GM10266 (cell line): Measurements from ENCODE around the gene LRGUK.

Experiments used
- DNase-seq: peaks from one replicate; pipeline ENCODE4 v3.0.0; 2012; ENCODE audit errors: extremely low spot score
- TF ChIP-seq, protein P1 (sequence below): IDR thresholded peaks from 2 replicates; pipeline ENCODE4 v1.5.1; 2012; ENCODE audit warnings: mild to moderate bottlenecking, low read depth; ENCODE audit not compliant: control insufficient read depth, insufficient read depth; ENCODE audit errors: missing control alignments

LRGUK gene

DNA sequence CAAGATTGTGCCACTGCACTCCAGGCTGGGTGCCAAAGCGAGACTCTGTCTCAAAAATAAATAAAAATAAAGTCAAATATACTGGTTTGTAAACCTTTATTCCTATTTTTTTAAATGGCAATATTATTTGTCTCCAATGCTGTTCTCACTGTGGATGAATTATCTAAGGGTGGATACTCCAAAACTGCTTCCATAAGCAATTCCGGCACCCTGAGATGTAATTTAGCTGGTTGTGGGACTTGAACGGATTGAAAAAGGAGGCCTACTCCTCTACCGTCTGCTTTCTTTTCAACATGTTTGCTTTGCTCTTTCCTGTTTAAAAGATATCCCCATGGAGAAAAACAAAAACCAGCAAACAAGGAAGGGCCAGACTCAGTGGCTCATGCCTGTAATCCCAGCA, 135.2 kb downstream of the LRGUK start:
- TF ChIP-seq, protein P1, sequence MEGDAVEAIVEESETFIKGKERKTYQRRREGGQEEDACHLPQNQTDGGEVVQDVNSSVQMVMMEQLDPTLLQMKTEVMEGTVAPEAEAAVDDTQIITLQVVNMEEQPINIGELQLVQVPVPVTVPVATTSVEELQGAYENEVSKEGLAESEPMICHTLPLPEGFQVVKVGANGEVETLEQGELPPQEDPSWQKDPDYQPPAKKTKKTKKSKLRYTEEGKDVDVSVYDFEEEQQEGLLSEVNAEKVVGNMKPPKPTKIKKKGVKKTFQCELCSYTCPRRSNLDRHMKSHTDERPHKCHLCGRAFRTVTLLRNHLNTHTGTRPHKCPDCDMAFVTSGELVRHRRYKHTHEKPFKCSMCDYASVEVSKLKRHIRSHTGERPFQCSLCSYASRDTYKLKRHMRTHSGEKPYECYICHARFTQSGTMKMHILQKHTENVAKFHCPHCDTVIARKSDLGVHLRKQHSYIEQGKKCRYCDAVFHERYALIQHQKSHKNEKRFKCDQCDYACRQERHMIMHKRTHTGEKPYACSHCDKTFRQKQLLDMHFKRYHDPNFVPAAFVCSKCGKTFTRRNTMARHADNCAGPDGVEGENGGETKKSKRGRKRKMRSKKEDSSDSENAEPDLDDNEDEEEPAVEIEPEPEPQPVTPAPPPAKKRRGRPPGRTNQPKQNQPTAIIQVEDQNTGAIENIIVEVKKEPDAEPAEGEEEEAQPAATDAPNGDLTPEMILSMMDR = no peak
- no peak for DNase-seq

DNA sequence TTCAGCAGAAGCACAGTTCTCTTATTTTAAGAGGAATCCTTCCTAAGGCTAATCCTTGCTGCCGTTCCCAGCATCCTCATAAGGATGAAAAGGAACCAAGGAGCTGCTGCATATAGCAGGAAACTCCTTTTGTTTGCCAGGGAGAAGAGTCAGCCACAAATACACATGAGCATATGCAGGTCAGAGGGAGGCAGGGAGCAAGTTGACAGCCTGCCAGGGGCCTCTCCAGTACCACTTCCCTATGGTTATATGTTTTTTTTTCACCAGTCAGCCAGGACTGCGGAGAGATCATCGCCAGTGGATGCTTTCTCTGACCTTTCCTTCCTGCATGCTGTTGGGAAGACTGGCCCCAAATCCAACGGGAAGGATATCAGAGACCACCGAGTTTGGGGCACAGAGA, 149.8 kb downstream of the LRGUK start:
- TF ChIP-seq, protein P1 = no peak
- DNase-seq = no peak

DNA sequence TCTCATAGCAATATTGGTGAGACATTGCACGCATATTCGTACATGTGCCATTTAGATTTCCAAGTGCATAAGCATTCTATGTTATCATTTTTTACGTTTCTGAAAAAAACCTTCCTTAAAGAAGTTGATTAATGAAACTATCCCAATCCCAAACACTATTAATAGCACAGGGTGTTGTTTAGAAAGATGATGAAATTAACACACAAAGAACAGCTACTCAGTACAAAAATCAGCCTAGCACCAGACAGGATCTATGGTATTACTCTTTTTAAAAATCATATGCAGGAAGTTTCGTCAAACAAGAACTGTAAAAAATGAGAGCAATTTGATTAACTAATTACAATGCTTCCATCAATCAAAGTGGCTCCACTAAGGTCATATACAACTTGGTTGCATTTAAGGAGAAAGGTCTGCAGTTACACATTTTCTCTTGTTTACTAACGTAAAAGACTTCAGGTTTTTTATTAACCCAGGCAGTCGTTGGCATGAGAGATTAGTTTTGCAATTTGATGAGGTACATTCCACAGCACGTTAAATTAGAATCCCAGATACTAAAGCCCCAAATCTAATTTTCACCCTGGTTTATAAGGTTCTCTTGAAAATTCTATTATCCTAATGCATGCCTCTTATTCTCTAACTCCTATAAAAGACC, 151.5 kb downstream of the LRGUK start:
- TF ChIP-seq, protein P1 = no peak

DNA sequence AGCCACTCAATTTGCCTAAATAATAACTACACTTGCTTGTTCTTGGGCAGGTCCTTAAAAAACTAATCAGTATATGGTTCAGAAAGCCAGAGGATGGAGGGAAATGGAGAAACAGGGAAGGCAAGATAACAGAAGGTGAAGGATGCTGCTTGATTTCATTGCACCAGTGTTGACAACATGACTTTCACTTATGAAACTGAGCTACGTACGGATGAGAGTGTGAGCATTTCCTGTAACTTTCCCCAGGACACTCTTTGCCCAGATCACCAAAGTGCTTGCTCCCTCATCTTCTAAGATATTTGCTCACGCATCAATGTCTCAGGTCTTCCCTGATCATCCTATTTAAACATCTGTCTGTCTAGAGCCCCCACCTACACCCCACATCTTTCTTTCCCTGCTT, 152.2 kb downstream of the LRGUK start:
- TF ChIP-seq, protein P1 = no peak
- DNase-seq = no peak

More for the DNA sequence above, 151.5 kb downstream of the LRGUK start:
- DNase-seq = no peak

DNA sequence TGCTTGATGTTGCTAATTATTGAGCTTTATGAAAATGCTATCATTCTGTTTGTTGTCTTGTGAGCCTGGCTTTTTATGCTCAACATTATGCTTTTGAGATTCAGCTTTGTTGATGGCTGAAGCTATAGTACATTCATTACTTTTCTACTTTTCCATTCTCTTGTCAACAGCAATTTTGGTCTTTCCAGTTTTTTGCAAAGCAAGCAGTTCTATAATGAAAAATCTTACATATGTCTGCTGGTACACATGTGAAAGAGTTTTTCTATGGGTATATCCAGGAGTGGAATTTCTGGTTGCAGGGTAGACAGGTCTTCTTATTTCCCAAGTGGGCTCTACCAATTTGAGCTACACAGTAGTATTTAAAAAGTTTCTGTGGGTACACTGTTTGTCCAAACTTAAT, 152.8 kb downstream of the LRGUK start:
- TF ChIP-seq, protein P1 = no peak
- DNase-seq = no peak

DNA sequence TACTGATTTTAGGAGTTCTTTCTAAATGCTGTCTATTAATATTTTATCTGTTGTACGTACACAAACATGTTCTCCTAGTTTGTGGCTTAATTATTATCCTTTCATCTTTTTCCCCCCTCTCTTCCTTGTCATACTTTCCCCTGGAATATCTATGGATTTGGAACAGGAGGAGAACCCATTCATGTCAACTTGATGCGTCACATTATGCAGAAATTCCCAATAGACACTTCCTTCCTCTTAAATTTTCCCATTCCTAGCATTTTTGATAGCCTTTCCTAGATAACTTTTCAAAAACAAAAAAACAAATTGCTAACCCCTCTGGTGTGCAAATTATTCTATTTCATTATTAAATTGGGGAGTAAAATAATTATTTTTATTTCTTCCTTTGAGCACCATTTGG, 153.4 kb downstream of the LRGUK start:
- no peak for DNase-seq
- TF ChIP-seq, protein P1 = no peak

DNA sequence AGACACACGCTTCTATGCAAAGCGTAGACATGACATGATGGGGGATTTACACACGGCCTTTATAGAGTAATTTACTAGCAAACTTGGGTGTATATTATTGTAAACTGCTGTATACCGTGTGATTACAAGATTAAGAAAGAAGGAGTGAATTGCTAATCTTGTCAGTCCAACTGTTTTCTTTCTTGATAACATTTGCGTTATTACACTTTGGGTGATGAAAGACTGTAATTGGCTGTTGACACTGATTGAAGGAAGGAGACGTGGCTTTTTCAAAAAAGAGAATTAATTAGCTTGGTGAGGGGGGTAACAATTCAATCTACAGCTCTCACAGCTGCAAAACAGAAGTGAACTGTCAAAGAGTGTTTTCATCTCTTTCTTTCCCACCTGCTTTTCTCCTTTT, 156.9 kb downstream of the LRGUK start:
- no peak for DNase-seq
- TF ChIP-seq, protein P1 = no peak
